ENCODE results near the gene ACCS. TPM values are rescaled to one million over a fixed set of nuclear protein-coding genes. Genes with fewer than 3 reads are reported as not detected.
A peak's percentile ranks its signal among the peaks of the same experiment; 100 is the strongest.

Gene ACCS
- polyA plus RNA-seq, 1 donor from 2014 or later: not detected

- Histone ChIP-seq H3K9ac (ENCODE audit: low read length) (no peak overlapping the region), H3K79me2 (replicated peaks; ENCODE audit: insufficient read depth, low read length) (no peaks in the 10 kb centered on the region), H4K20me1 (ENCODE audit: insufficient read depth) (no peaks in the 10 kb centered on the region), H3K4me2 (ENCODE audit: low read length) (no peak overlapping the region), H3K4me3 (ENCODE audit: low read length) (no peak overlapping the region), H3F3A (ENCODE audit: insufficient read depth, low read length, poor library complexity, severe bottlenecking) (no peaks in the 10 kb centered on the region), H3K27ac (ENCODE audit: low read length) (no peak overlapping the region), H3K36me3 (ENCODE audit: insufficient read depth, low read length) (no peaks in the 10 kb centered on the region), H3K9me3 (ENCODE audit: low read length) (no peaks in the 10 kb centered on the region), H3K9me2 (ENCODE audit: insufficient read depth, low read length) (no peaks in the 10 kb centered on the region), H3K27me3 (ENCODE audit: insufficient read depth, low read depth, low read length) (no peaks in the 10 kb centered on the region), H2AFZ (ENCODE audit: low read depth, low read length) (no peak overlapping the region)
- no peak for TF ChIP-seq SMC3 (conservative IDR thresholded peaks at IDR 0.05; ENCODE audit: poor library complexity)
- TF ChIP-seq, protein P1, sequence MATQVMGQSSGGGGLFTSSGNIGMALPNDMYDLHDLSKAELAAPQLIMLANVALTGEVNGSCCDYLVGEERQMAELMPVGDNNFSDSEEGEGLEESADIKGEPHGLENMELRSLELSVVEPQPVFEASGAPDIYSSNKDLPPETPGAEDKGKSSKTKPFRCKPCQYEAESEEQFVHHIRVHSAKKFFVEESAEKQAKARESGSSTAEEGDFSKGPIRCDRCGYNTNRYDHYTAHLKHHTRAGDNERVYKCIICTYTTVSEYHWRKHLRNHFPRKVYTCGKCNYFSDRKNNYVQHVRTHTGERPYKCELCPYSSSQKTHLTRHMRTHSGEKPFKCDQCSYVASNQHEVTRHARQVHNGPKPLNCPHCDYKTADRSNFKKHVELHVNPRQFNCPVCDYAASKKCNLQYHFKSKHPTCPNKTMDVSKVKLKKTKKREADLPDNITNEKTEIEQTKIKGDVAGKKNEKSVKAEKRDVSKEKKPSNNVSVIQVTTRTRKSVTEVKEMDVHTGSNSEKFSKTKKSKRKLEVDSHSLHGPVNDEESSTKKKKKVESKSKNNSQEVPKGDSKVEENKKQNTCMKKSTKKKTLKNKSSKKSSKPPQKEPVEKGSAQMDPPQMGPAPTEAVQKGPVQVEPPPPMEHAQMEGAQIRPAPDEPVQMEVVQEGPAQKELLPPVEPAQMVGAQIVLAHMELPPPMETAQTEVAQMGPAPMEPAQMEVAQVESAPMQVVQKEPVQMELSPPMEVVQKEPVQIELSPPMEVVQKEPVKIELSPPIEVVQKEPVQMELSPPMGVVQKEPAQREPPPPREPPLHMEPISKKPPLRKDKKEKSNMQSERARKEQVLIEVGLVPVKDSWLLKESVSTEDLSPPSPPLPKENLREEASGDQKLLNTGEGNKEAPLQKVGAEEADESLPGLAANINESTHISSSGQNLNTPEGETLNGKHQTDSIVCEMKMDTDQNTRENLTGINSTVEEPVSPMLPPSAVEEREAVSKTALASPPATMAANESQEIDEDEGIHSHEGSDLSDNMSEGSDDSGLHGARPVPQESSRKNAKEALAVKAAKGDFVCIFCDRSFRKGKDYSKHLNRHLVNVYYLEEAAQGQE (IDR thresholded peaks at IDR 0.05; ENCODE audit: borderline replicate concordance): no peak
- no peak for TF ChIP-seq MXI1 (conservative IDR thresholded peaks at IDR 0.05; ENCODE audit: poor library complexity, severe bottlenecking)
- no peak for TF ChIP-seq EZH2 (IDR thresholded peaks at IDR 0.05; ENCODE audit: borderline replicate concordance, insufficient read depth, low read length, poor library complexity, severe bottlenecking)
- TF ChIP-seq TAF1 (IDR thresholded peaks at IDR 0.05; ENCODE audit: low read depth): no peak
- TF ChIP-seq RAD21 (conservative IDR thresholded peaks at IDR 0.05): no peak
- TF ChIP-seq, protein P2, sequence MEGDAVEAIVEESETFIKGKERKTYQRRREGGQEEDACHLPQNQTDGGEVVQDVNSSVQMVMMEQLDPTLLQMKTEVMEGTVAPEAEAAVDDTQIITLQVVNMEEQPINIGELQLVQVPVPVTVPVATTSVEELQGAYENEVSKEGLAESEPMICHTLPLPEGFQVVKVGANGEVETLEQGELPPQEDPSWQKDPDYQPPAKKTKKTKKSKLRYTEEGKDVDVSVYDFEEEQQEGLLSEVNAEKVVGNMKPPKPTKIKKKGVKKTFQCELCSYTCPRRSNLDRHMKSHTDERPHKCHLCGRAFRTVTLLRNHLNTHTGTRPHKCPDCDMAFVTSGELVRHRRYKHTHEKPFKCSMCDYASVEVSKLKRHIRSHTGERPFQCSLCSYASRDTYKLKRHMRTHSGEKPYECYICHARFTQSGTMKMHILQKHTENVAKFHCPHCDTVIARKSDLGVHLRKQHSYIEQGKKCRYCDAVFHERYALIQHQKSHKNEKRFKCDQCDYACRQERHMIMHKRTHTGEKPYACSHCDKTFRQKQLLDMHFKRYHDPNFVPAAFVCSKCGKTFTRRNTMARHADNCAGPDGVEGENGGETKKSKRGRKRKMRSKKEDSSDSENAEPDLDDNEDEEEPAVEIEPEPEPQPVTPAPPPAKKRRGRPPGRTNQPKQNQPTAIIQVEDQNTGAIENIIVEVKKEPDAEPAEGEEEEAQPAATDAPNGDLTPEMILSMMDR (IDR thresholded peaks at IDR 0.05; ENCODE audit: poor library complexity, severe bottlenecking): no peak
- no peak for TF ChIP-seq POLR2AphosphoS5 (IDR thresholded peaks at IDR 0.05)
- no peak for TF ChIP-seq EP300 (conservative IDR thresholded peaks at IDR 0.05; ENCODE audit: poor library complexity, severe bottlenecking)
Measured at GRCh38 chr11:44028816-44029506, 37.1 kb upstream of the ACCS start.

DNA sequence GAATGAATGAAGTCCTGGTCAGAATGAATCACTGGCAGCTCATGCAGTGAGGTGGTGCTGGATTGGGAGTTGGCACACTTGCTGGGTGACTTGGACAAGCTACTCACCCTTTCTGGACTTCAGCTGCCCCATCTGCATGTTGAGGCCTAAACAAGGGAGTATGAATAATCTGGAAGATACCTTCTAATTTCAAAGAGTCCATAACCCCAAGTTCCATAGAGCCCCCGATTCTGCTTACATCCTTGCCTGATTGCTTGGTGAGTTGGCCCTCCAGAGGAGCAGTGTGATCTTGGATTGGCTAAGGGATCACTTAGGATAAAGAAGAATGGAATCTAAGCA is 36.6 kb upstream of the ACCS start:
- H2AFZ ChIP-seq (ENCODE audit: low read depth, low read length): no peak overlapping the region
- no peaks in the 10 kb centered on the region for H3K27me3 ChIP-seq (ENCODE audit: insufficient read depth, low read depth, low read length)
- H4K20me1 ChIP-seq (ENCODE audit: insufficient read depth): no peaks in the 10 kb centered on the region
- no peaks in the 10 kb centered on the region for H3K36me3 ChIP-seq (ENCODE audit: insufficient read depth, low read length)
- no peaks in the 10 kb centered on the region for H3K79me2 ChIP-seq (replicated peaks; ENCODE audit: insufficient read depth, low read length)
- no peak overlapping the region for H3K4me3 ChIP-seq (ENCODE audit: low read length)
- TF ChIP-seq SMC3 (conservative IDR thresholded peaks at IDR 0.05; ENCODE audit: poor library complexity): no peak
- no peak for TF ChIP-seq MXI1 (conservative IDR thresholded peaks at IDR 0.05; ENCODE audit: poor library complexity, severe bottlenecking)
- TF ChIP-seq TAF1 (IDR thresholded peaks at IDR 0.05; ENCODE audit: low read depth): no peak
- H3K4me2 ChIP-seq (ENCODE audit: low read length): no peak overlapping the region
- H3F3A ChIP-seq (ENCODE audit: insufficient read depth, low read length, poor library complexity, severe bottlenecking): no peaks in the 10 kb centered on the region
- no peaks in the 10 kb centered on the region for H3K9me3 ChIP-seq (ENCODE audit: low read length)
- H3K9me2 ChIP-seq (ENCODE audit: insufficient read depth, low read length): no peaks in the 10 kb centered on the region
- no peak overlapping the region for H3K9ac ChIP-seq (ENCODE audit: low read length)
- peak overlapping the region; percentile 15 for H3K27ac ChIP-seq (ENCODE audit: low read length)

Measured in neural cell (in vitro differentiated cells).